HEK293T (cell line): ENCODE results near the gene KRTAP10-9.

Source experiments
- BHLHE40 ChIP-seq: fragments of 450-650 bp; IDR thresholded peaks from 2 replicates; pipeline ENCODE4 v1.6.1; 2016; ENCODE audit warnings: mild to moderate bottlenecking, moderate library complexity, borderline replicate concordance
- ZNF384 ChIP-seq: fragments of 450-650 bp; IDR thresholded peaks from 2 replicates; pipeline ENCODE4 v1.6.1; 2016

GRCh38 chr21:44667612-44668011 is 40.7 kb downstream of the KRTAP10-9 start:
- TF ChIP-seq BHLHE40 (no peak), ZNF384 (no peak)
